MG63 (cell line): ENCODE measurements around the gene SLC9B1. TPM values are rescaled to one million over a fixed set of nuclear protein-coding genes. Genes with fewer than 3 reads are reported as not detected.
"Not testable (repeated sequence)": the region's sequence is repeated elsewhere in the genome, so short reads cannot be mapped to it uniquely, and the experiment has no call there.

Source experiments
- DNase-seq: peaks from one replicate; pipeline ENCODE4 v3.0.0-alpha.2; 2020
- H3K27me3 ChIP-seq: fragments of 250-450 bp; sonication (Bioruptor Pico); 2 replicates; pipeline ENCODE4 v1.5.1; 2020; ENCODE audit warnings: mild to moderate bottlenecking, moderate library complexity
- H3K36me3 ChIP-seq: fragments of 250-450 bp; sonication (Bioruptor Pico); 2 replicates; pipeline ENCODE4 v1.5.1; 2020; ENCODE audit warnings: mild to moderate bottlenecking, moderate library complexity
- H3K4me3 ChIP-seq: fragments of 250-450 bp; sonication (Bioruptor Pico); 2 replicates; pipeline ENCODE4 v1.5.1; 2020; ENCODE audit warnings: mild to moderate bottlenecking, moderate library complexity
- H3K9me3 ChIP-seq: fragments of 250-450 bp; sonication (Bioruptor Pico); 2 replicates; pipeline ENCODE4 v1.5.1; 2020; ENCODE audit warnings: mild to moderate bottlenecking, moderate library complexity
- total RNA-seq: library from RNA; depleted of rRNA; stranded (reverse); fragments of >200 nt; shearing (Covaris generic); gene quantifications from 2 replicates; pipeline ENCODE4 v1.2.3, GENCODE V29; 2014; ENCODE audit warnings: low replicate concordance

SLC9B1 gene
- total RNA-seq, 1 experiment from 2014 or later, result 2.3 TPM

DNA sequence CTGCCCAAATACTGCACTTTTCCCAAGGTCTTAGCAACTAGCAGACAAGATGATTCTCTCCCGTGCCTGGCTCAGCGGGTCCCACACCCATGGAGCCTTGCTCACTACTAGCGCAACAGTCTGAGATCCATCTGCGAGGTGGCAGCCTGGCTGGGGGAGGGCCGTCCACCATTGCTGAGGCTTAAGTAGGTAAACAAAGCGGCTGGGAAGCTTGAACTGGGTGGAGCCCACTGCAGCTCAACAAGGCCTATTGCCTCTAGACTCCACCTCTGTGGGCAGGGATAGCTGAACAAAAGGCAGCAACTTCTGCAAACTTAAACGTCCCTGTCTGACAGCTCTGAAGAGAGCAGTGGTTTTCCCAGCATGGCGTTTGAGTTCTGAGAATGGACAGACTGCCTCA is 99.8 kb downstream of the SLC9B1 start:
- H3K36me3 ChIP-seq, H3K9me3 ChIP-seq, H3K4me3 ChIP-seq, DNase-seq, H3K27me3 ChIP-seq: not testable (repeated sequence)

DNA sequence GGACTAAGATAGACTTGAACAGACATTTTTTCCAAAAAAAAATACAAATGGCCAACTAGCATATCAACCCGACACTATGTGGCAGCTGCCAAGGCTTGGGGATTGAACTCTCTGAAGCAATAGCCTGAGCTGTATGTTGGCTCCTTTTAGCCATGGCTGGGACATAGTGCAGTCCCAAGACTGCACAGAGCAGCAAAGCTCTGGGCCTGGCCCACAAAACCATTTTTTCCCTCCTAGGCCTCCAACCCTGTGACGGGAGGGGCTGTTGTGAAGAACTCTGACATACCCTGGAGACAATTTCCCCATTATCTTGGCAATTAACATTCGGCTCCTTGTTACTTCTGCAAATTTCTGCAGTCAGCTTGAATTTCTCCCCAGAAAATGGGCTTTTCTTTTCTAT is 100.6 kb downstream of the SLC9B1 start:
- DNase-seq, result no peak
- H3K9me3 ChIP-seq, result no peaks in the 10 kb centered on the region
- no peak overlapping the region for H3K4me3 ChIP-seq
- no peaks in the 10 kb centered on the region for H3K27me3 ChIP-seq
- no peaks in the 10 kb centered on the region for H3K36me3 ChIP-seq

- Histone ChIP-seq H3K27me3 (no peaks in the 10 kb centered on the region), H3K36me3 (no peaks in the 10 kb centered on the region), H3K9me3 (no peaks in the 10 kb centered on the region), H3K4me3 (no peak overlapping the region)
- DNase-seq, result no peak
Observed at GRCh38 chr4:102901804-102902203, 117.7 kb downstream of the SLC9B1 start.

DNA sequence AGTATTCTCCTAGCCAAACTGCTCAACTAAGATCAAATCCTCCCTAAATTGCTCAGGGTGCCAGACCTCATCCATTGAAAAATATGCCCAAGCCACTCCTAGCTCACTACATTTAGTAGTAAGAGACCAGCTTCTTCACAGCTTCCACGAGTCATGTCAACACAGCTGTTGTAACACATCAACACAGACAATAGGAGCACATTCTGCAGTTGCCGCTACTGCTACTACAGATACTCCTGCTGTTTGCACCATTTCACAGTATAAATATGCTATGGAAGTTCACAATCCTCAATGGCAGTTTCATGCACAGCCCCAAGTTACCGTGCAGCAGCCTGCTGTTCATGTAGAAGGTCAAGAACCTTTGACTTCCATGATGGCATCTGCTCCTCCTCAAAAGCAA is 121.9 kb downstream of the SLC9B1 start:
- DNase-seq, H3K36me3 ChIP-seq, H3K9me3 ChIP-seq, H3K27me3 ChIP-seq, H3K4me3 ChIP-seq: not testable (repeated sequence)

GRCh38 chr4:102896547-102896946 is 123.0 kb downstream of the SLC9B1 start:
- not testable (repeated sequence) for H3K9me3 ChIP-seq, DNase-seq, H3K4me3 ChIP-seq, H3K36me3 ChIP-seq, H3K27me3 ChIP-seq

- not testable (repeated sequence) for H3K27me3 ChIP-seq, DNase-seq, H3K4me3 ChIP-seq, H3K36me3 ChIP-seq, H3K9me3 ChIP-seq
Observed at GRCh38 chr4:102889866-102890265, 129.6 kb downstream of the SLC9B1 start.

- not testable (repeated sequence) for DNase-seq, H3K4me3 ChIP-seq, H3K36me3 ChIP-seq, H3K9me3 ChIP-seq, H3K27me3 ChIP-seq
Observed at GRCh38 chr4:102888570-102888969, 130.9 kb downstream of the SLC9B1 start.

- no peaks in the 10 kb centered on the region for H3K9me3 ChIP-seq
- no peaks in the 10 kb centered on the region; the same call in 1 of the 2 replicates for H3K36me3 ChIP-seq
- H3K4me3 ChIP-seq, result no peak overlapping the region
- no peaks in the 10 kb centered on the region for H3K27me3 ChIP-seq
- no peak for DNase-seq
Observed at GRCh38 chr4:102883278-102883677, 136.2 kb downstream of the SLC9B1 start.

GRCh38 chr4:102881343-102881742 is 138.2 kb downstream of the SLC9B1 start:
- peaks cover under 1% of the 10 kb centered on the region for H3K36me3 ChIP-seq
- no peak overlapping the region for H3K4me3 ChIP-seq
- no peaks in the 10 kb centered on the region for H3K9me3 ChIP-seq
- DNase-seq, result no peak
- no peaks in the 10 kb centered on the region for H3K27me3 ChIP-seq

DNA sequence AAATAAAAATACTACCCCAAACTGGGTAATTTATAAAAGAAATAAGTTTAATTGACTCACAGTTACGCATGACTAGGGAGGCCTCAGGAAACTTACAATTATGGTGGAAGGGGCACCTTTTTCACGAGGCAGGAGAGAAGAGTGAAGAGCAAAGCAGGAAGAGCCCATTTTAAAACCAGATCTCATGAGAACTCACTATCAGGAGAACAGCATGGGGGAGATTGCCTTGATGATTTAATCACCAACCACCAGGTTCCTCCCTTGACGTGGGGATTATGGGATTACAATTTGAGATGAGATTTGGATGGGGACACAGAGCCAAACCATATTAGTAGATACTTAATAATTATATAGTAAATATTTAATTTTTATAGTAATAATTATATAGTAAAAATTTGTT is 140.6 kb downstream of the SLC9B1 start:
- H3K4me3 ChIP-seq, result no peak overlapping the region
- H3K9me3 ChIP-seq, result no peaks in the 10 kb centered on the region

DNA sequence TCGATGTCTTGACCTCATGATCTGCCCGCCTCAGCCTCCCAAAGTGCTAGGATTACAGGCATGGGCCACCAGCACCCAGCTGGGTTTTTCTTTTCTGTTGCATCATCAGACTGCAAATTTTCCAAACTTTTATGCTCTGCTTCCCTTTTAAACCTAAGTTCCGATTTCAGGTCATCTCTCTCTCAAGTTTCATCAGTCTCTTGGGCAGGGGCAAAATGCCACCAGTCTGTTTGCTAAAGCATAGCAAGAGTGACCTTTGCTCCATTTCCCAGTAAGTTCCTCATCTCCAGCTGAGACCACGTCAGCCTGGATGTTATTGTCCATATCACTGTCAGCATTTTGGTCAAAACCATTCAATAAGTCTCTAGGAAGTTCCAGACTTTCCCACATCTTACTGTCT is 141.2 kb downstream of the SLC9B1 start:
- not testable (repeated sequence) for H3K9me3 ChIP-seq, H3K4me3 ChIP-seq, H3K27me3 ChIP-seq, DNase-seq
- peaks cover 17% of the 10 kb centered on the region for H3K36me3 ChIP-seq

More for the DNA sequence above, 140.6 kb downstream of the SLC9B1 start:
- DNase-seq, result no peak
- H3K36me3 ChIP-seq, result peaks cover 17% of the 10 kb centered on the region
- no peaks in the 10 kb centered on the region for H3K27me3 ChIP-seq

- H3K4me3 ChIP-seq, DNase-seq, H3K9me3 ChIP-seq, H3K27me3 ChIP-seq: not testable (repeated sequence)
- peaks cover 21% of the 10 kb centered on the region for H3K36me3 ChIP-seq
Observed at GRCh38 chr4:102877477-102878106, 141.9 kb downstream of the SLC9B1 start.

GRCh38 chr4:102871772-102872171 is 147.7 kb downstream of the SLC9B1 start:
- no peaks in the 10 kb centered on the region for H3K27me3 ChIP-seq
- H3K9me3 ChIP-seq, result no peaks in the 10 kb centered on the region
- H3K36me3 ChIP-seq, result peaks cover 27% of the 10 kb centered on the region
- no peak overlapping the region for H3K4me3 ChIP-seq
- no peak for DNase-seq

GRCh38 chr4:102869569-102870197 is 149.8 kb downstream of the SLC9B1 start:
- DNase-seq, result no peak
- Histone ChIP-seq H3K4me3 (peak overlapping the region; percentile 77), H3K36me3 (peaks cover 12% of the 10 kb centered on the region), H3K9me3 (no peaks in the 10 kb centered on the region), H3K27me3 (no peaks in the 10 kb centered on the region)

DNA sequence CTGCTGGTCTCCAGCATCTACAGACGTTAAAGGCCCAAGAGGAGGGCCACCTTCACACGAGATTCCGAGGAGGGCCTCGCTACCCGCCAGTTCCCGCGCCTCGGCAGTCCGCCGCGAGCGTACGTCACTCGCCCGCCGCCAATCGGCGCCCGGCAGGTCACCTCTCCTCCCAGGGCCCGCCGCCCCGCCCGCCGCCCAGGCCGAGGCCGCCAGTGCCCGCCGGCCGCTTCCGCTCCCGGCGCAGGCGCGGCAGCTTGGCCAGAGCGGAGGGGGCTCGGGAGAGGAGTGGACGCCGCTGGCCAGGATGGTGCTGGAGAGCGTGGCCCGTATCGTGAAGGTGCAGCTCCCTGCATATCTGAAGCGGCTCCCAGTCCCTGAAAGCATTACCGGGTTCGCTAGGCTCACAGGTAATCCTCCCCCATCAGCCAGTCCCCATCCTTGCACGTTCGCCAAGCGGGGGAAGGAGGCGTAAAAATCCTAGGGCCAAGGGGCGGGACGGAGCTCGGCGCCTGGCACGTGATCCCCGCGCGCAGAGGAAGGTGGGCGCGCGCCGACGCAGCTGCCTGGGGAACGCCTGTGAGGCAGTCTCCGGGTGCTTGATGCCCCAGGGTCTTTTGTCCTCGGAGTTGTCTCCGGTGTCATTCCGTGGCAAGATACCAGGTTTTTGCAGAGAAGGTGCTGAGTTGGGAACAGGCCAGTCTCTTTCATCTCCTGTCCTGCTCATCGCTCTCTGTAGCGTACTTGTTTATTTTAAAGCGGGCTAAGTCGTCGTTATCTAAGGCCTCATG is 150.5 kb downstream of the SLC9B1 start, which contains the start of gene CISD2:
Gene CISD2, plus strand, starts transcription at position 212 of the 788 bp plus-strand sequence. Its CDS starts 93 bp downstream, at position 305.
- peak within 1 kb of the TSS; percentile 77 for H3K4me3 ChIP-seq
- H3K27me3 ChIP-seq, result no peaks in the 10 kb centered on the region
- H3K9me3 ChIP-seq, result no peaks in the 10 kb centered on the region
- peaks cover 10% of the 10 kb centered on the region for H3K36me3 ChIP-seq
- peak; percentile 93 for DNase-seq

- Histone ChIP-seq H3K4me3 (peak overlapping the region; percentile 77), H3K9me3 (no peaks in the 10 kb centered on the region), H3K27me3 (no peaks in the 10 kb centered on the region), H3K36me3 (peaks cover 10% of the 10 kb centered on the region)
- DNase-seq, result peak; percentile 5
Observed at GRCh38 chr4:102868153-102868780, 151.2 kb downstream of the SLC9B1 start.
